ENCODE data around the gene SMARCA2.

The SMARCA2 gene

GRCh38 chr9:2179567-2179966 lies 164.4 kb downstream of the SMARCA2 start:
- no peak for FAIRE-seq

GRCh38 chr9:2180154-2180553 lies 165.0 kb downstream of the SMARCA2 start:
- no peak for FAIRE-seq

GRCh38 chr9:2180704-2181103 lies 165.6 kb downstream of the SMARCA2 start:
- FAIRE-seq = no peak

- FAIRE-seq = no peak
Observed at GRCh38 chr9:2181792-2182191, 166.6 kb downstream of the SMARCA2 start.

- FAIRE-seq = no peak
Observed at GRCh38 chr9:2190939-2191608, 175.9 kb downstream of the SMARCA2 start.

GRCh38 chr9:2191609-2191972 lies 176.4 kb downstream of the SMARCA2 start:
- no peak for FAIRE-seq

GRCh38 chr9:2192356-2192979 lies 177.3 kb downstream of the SMARCA2 start:
- FAIRE-seq = no peak

- FAIRE-seq = no peak
Observed at GRCh38 chr9:2193552-2193951, 178.4 kb downstream of the SMARCA2 start.

- no peak for FAIRE-seq
Observed at GRCh38 chr9:2195211-2195610, 180.1 kb downstream of the SMARCA2 start.

- no peak for FAIRE-seq
Observed at GRCh38 chr9:2196757-2197156, 181.6 kb downstream of the SMARCA2 start.

- no peak for FAIRE-seq
Observed at GRCh38 chr9:2198956-2199635, 183.9 kb downstream of the SMARCA2 start.

- no peak for FAIRE-seq
Observed at GRCh38 chr9:2199999-2200796, 185.1 kb downstream of the SMARCA2 start.

- FAIRE-seq = no peak
Observed at GRCh38 chr9:2208465-2208864, 193.3 kb downstream of the SMARCA2 start.

GRCh38 chr9:2208991-2209390 lies 193.8 kb downstream of the SMARCA2 start:
- FAIRE-seq = no peak

- FAIRE-seq = no peak
Observed at GRCh38 chr9:2209400-2209799, 194.3 kb downstream of the SMARCA2 start.

- FAIRE-seq = no peak
Observed at GRCh38 chr9:2210201-2210600, 195.1 kb downstream of the SMARCA2 start.

GRCh38 chr9:2213830-2214468 lies 198.8 kb downstream of the SMARCA2 start:
- no peak for FAIRE-seq

- no peak for FAIRE-seq
Observed at GRCh38 chr9:2214707-2215106, 199.6 kb downstream of the SMARCA2 start.

- FAIRE-seq = no peak
Observed at GRCh38 chr9:2215921-2216441, 200.8 kb downstream of the SMARCA2 start.

- no peak for FAIRE-seq
Observed at GRCh38 chr9:2216591-2216990, 201.4 kb downstream of the SMARCA2 start.

- FAIRE-seq = no peak
Observed at GRCh38 chr9:2217540-2217939, 202.4 kb downstream of the SMARCA2 start.

- FAIRE-seq = no peak
Observed at GRCh38 chr9:2220036-2220435, 204.9 kb downstream of the SMARCA2 start.

All from A204.1 (cell line).